GM23338 (cell line): ENCODE measurements around the gene NTN4. TPM values are rescaled to one million over a fixed set of nuclear protein-coding genes. Genes with fewer than 3 reads are reported as not detected.

Experiments
- ATAC-seq: fragments of 200-7000 bp; cut with Tn5 transposase; 3 replicates; pipeline ENCODE4 v1.9.1; 2020
- DNase-seq: peaks from one replicate; pipeline ENCODE4 v3.0.0-alpha.2; 2015; ENCODE audit warnings: low spot score
- H2AFZ ChIP-seq: fragments of 200-600 bp; sonication (generic); 2 replicates; pipeline ENCODE4 v1.8.0; 2016; ENCODE audit warnings: antibody characterized with exemption, mild to moderate bottlenecking, moderate library complexity
- H3F3A ChIP-seq: fragments of 200-600 bp; sonication (generic); replicated peaks from 2 replicates; pipeline ENCODE4 v1.8.0; 2017; ENCODE audit warnings: antibody characterized with exemption, mixed run types, low read depth
- H3K27ac ChIP-seq: fragments of 200-600 bp; sonication (generic); 2 replicates; pipeline ENCODE4 v1.6.1; 2016; ENCODE audit warnings: low read depth
- H3K27me3 ChIP-seq: fragments of 200-600 bp; sonication (generic); 2 replicates; pipeline ENCODE4 v1.8.0; 2016; ENCODE audit warnings: mild to moderate bottlenecking, mixed run types, moderate library complexity; ENCODE audit not compliant: insufficient read depth
- H3K36me3 ChIP-seq: fragments of 200-600 bp; sonication (generic); 2 replicates; pipeline ENCODE4 v1.8.0; 2016; ENCODE audit warnings: mild to moderate bottlenecking; ENCODE audit not compliant: insufficient read depth
- H3K4me1 ChIP-seq: fragments of 200-600 bp; sonication (generic); 2 replicates; pipeline ENCODE4 v1.8.0; 2016; ENCODE audit warnings: mild to moderate bottlenecking, moderate library complexity; ENCODE audit not compliant: insufficient read depth
- H3K4me2 ChIP-seq: fragments of 200-600 bp; sonication (generic); 2 replicates; pipeline ENCODE4 v1.7.1; 2017; ENCODE audit warnings: mixed run types
- H3K4me3 ChIP-seq: fragments of 200-600 bp; sonication (generic); 2 replicates; pipeline ENCODE4 v1.6.1; 2016; ENCODE audit warnings: mixed run types
- H3K79me2 ChIP-seq: fragments of 200-600 bp; sonication (generic); replicated peaks from 2 replicates; pipeline ENCODE4 v1.8.0; 2017; ENCODE audit warnings: mild to moderate bottlenecking; ENCODE audit not compliant: insufficient read depth
- H3K9me2 ChIP-seq: fragments of 200-600 bp; sonication (generic); 2 replicates; pipeline ENCODE4 v1.8.0; 2017; ENCODE audit not compliant: insufficient read depth
- H4K20me1 ChIP-seq: fragments of 200-600 bp; sonication (generic); replicated peaks from 2 replicates; pipeline ENCODE4 v1.8.0; 2017; ENCODE audit warnings: mild to moderate bottlenecking; ENCODE audit not compliant: insufficient read depth
- H3K27ac Mint-ChIP-seq: 2 replicates; pipeline ENCODE4 v1.8.0; 2020; ENCODE audit warnings: inconsistent platforms, mild to moderate bottlenecking, moderate library complexity, mixed read lengths
- H3K27me3 Mint-ChIP-seq: 3 replicates; pipeline ENCODE4 v1.8.0; 2022; ENCODE audit warnings: low read depth, mild to moderate bottlenecking, moderate library complexity, mixed read lengths, inconsistent platforms; ENCODE audit not compliant: insufficient read depth, poor library complexity
- H3K36me3 Mint-ChIP-seq: 3 replicates; pipeline ENCODE4 v1.8.0; 2021; ENCODE audit warnings: low read depth, mild to moderate bottlenecking, inconsistent platforms, moderate library complexity, mixed read lengths
- H3K4me1 Mint-ChIP-seq: 3 replicates; pipeline ENCODE4 v1.8.0; 2020; ENCODE audit warnings: mild to moderate bottlenecking, inconsistent platforms, mixed read lengths
- H3K4me3 Mint-ChIP-seq: 3 replicates; pipeline ENCODE4 v1.8.0; 2021; ENCODE audit warnings: moderate library complexity, mild to moderate bottlenecking, inconsistent platforms, mixed read lengths
- H3K9me3 Mint-ChIP-seq: 3 replicates; pipeline ENCODE4 v1.8.0; 2020; ENCODE audit warnings: moderate library complexity, mild to moderate bottlenecking, inconsistent platforms, mixed read lengths
- CREB1 ChIP-seq: fragments of 250-450 bp; sonication (Bioruptor Pico); IDR thresholded peaks from 2 replicates; pipeline ENCODE4 v1.5.0; 2020; ENCODE audit warnings: low read depth, mild to moderate bottlenecking, moderate library complexity
- ETS1 ChIP-seq: IDR thresholded peaks from 2 replicates; pipeline ENCODE4 v1.6.1; 2016; ENCODE audit warnings: antibody characterized with exemption
- EZH2phosphoT487 ChIP-seq: fragments of 200-600 bp; sonication (generic); IDR thresholded peaks from one replicate; pipeline ENCODE4 v1.8.1; 2018; ENCODE audit warnings: antibody characterized with exemption; ENCODE audit not compliant: unreplicated experiment
- NANOG ChIP-seq: IDR thresholded peaks from 2 replicates; pipeline ENCODE4 v1.6.1; 2016; ENCODE audit warnings: antibody characterized with exemption, borderline replicate concordance
- REST ChIP-seq: IDR thresholded peaks from one replicate; pipeline ENCODE4 v1.6.1; 2018; ENCODE audit warnings: antibody characterized with exemption; ENCODE audit not compliant: unreplicated experiment
- ZNF462 ChIP-seq: fragments of 250-450 bp; sonication (Bioruptor Pico); IDR thresholded peaks from 2 replicates; pipeline ENCODE4 v1.5.0; 2020; ENCODE audit warnings: mild to moderate bottlenecking, moderate library complexity
- polyA plus RNA-seq: library from polyadenylated mRNA; unstranded; fragments of >200 nt; fragmentation: Nextera tagmentation; extraction: Ambion mirVana; gene quantifications from 2 replicates; pipeline ENCODE4 v1.2.1, GENCODE V29; 2016
- total RNA-seq: library from RNA; depleted of rRNA; stranded (reverse); fragments of >200 nt; shearing (Covaris generic); gene quantifications from 2 replicates; pipeline ENCODE4 v1.2.3, GENCODE V29; 2014
- TF ChIP-seq, protein P1 (sequence below), 2 experiments: fragments of 200-600 bp in 1 of 2; sonication (generic) in 1 of 2; conservative IDR thresholded peaks; 2 replicates each; pipeline versions ENCODE4 v1.5.1 to v1.6.1; 2016 to 2017; ENCODE audit warnings: antibody characterized with exemption in 2 of 2, low read depth in 2 of 2, mild to moderate bottlenecking in 2 of 2, moderate library complexity in 1 of 2

Gene NTN4
- total and polyA plus RNA-seq, 2 experiments from 2014 or later = 1.5 to 3.8 TPM

DNA sequence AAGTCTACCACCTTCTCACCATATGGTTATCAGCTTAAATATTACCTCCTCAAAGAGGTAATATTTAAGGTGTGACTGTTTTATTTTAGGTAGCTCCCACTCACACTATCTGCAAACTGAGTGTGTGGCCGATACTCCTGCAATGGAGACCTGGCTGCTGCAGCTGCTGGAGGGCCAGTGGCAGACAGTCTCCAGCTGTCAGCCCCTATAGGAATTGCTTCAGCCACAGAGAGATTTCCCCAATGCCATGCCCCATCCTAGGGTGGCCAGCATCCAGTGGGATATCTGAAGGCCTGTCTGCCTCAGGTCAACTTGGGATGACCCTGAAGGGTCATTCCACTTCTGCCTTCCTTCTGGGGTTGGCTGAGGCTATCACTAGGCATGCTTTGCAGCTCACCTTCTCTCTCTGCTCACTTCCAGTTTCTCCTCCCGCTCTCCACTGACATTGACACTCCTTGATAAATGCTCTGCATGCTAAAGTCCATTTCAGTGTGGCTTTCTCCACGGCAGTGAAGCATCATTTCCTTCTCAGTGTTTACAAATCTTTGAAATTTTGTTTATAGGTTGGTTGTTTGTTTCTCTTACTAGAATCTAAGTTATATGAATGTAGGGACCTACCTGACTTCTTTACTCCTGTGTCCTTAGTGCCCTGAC lies 149.1 kb downstream of the NTN4 start:
- H3K36me3 ChIP-seq = no peaks in the 10 kb centered on the region; the same call in none of the 2 replicates
- H3K27ac ChIP-seq = no peak overlapping the region
- ATAC-seq (no peak), DNase-seq (no peak)
- H4K20me1 ChIP-seq = no peaks in the 10 kb centered on the region
- H3K9me2 ChIP-seq = 0 out of 2 replicates have a peak, but pooled peaks cover 5% of the 10 kb centered on the region
- no peaks in the 10 kb centered on the region for H3K79me2 ChIP-seq
- no peaks in the 10 kb centered on the region for H3K4me1 Mint-ChIP-seq
- H3K4me3 ChIP-seq = no peak overlapping the region
- H2AFZ ChIP-seq = no peak overlapping the region
- H3K27me3 ChIP-seq = no peaks in the 10 kb centered on the region
- H3K27ac Mint-ChIP-seq = no peak overlapping the region
- peaks cover 28% of the 10 kb centered on the region for H3K36me3 Mint-ChIP-seq
- no peaks in the 10 kb centered on the region for H3F3A ChIP-seq
- H3K27me3 Mint-ChIP-seq = no peaks in the 10 kb centered on the region
- H3K9me3 Mint-ChIP-seq = peaks cover 7% of the 10 kb centered on the region
- H3K4me2 ChIP-seq = no peak overlapping the region
- no peaks in the 10 kb centered on the region; the same call in 1 of the 2 replicates for H3K4me1 ChIP-seq
- TF ChIP-seq ETS1 = no peak
- no peak for TF ChIP-seq CREB1 (CRISPR knock-in tag)
- no peak for TF ChIP-seq REST
- no peak for TF ChIP-seq ZNF462 (CRISPR knock-in tag)
- no peak for TF ChIP-seq NANOG
- TF ChIP-seq, protein P1, sequence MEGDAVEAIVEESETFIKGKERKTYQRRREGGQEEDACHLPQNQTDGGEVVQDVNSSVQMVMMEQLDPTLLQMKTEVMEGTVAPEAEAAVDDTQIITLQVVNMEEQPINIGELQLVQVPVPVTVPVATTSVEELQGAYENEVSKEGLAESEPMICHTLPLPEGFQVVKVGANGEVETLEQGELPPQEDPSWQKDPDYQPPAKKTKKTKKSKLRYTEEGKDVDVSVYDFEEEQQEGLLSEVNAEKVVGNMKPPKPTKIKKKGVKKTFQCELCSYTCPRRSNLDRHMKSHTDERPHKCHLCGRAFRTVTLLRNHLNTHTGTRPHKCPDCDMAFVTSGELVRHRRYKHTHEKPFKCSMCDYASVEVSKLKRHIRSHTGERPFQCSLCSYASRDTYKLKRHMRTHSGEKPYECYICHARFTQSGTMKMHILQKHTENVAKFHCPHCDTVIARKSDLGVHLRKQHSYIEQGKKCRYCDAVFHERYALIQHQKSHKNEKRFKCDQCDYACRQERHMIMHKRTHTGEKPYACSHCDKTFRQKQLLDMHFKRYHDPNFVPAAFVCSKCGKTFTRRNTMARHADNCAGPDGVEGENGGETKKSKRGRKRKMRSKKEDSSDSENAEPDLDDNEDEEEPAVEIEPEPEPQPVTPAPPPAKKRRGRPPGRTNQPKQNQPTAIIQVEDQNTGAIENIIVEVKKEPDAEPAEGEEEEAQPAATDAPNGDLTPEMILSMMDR (conservative IDR thresholded peaks at IDR 0.05; ENCODE audit: low read depth in 2 of 2) = no peak
- TF ChIP-seq EZH2phosphoT487 = no peak
- H3K4me3 Mint-ChIP-seq = no peak overlapping the region
